ENCODE data around the gene AGRN.
"Not testable (repeated sequence)": the region's sequence is repeated elsewhere in the genome, so short reads cannot be mapped to it uniquely, and the experiment has no call there.

Gene AGRN

GRCh38 chr1:991895-992294, 28.0 kb upstream of the AGRN start:
- DNase-seq (ENCODE audit: low read depth), result no peak
- no peak overlapping the region for H3K4me3 ChIP-seq (ENCODE audit: low read depth, low read length)
- no peak for TF ChIP-seq CTCF (IDR thresholded peaks at IDR 0.05; ENCODE audit: low read depth, low read length, missing control alignments)
- in situ Hi-C loops (cut with HindIII; ENCODE audit: low sequenced_read_pairs), result no loop called here

GRCh38 chr1:992362-992761, 27.6 kb upstream of the AGRN start:
- DNase-seq (ENCODE audit: low read depth), result no peak
- no peak for TF ChIP-seq CTCF (IDR thresholded peaks at IDR 0.05; ENCODE audit: low read depth, low read length, missing control alignments)
- in situ Hi-C loops (cut with HindIII; ENCODE audit: low sequenced_read_pairs), result no loop called here
- no peak overlapping the region for H3K4me3 ChIP-seq (ENCODE audit: low read depth, low read length)

- in situ Hi-C loops (cut with HindIII; ENCODE audit: low sequenced_read_pairs), result no loop called here
- no peak for DNase-seq (ENCODE audit: low read depth)
- TF ChIP-seq CTCF (IDR thresholded peaks at IDR 0.05; ENCODE audit: low read depth, low read length, missing control alignments), result no peak
- H3K4me3 ChIP-seq (ENCODE audit: low read depth, low read length), result no peak overlapping the region
Observed at GRCh38 chr1:993379-993995, 26.4 kb upstream of the AGRN start.

DNA sequence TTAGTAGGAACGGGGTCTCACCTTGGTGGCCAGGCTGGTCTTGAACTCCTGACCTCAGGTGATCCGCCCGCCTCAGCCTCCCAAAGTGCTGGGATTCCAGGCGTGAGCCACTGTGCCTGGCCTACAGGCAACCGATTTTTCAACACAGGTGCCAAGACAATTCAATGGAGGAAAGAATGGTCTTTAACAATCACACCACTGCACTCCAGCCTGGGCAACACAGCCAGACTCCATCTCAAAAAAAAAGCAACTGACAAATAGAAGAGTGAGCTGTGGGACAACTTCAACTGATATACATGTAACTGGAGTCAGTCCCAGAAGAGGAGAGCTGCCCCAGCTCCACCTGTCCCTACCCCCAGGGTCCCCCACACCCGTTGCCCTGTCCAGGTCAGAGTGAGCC, 25.4 kb upstream of the AGRN start:
- in situ Hi-C loops (cut with HindIII; ENCODE audit: low sequenced_read_pairs); DNase-seq (ENCODE audit: low read depth): not testable (repeated sequence)

GRCh38 chr1:995665-996633, 24.0 kb upstream of the AGRN start:
- in situ Hi-C loops (cut with HindIII; ENCODE audit: low sequenced_read_pairs), result no loop called here
- H3K4me3 ChIP-seq (ENCODE audit: low read depth, low read length), result no peak overlapping the region
- TF ChIP-seq CTCF (IDR thresholded peaks at IDR 0.05; ENCODE audit: low read depth, low read length, missing control alignments), result no peak
- no peak for DNase-seq (ENCODE audit: low read depth)

More for the DNA sequence above, 25.4 kb upstream of the AGRN start:
- H3K4me3 ChIP-seq (ENCODE audit: low read depth, low read length), result not testable (repeated sequence)

- DNase-seq (ENCODE audit: low read depth), result no peak
- no peak for TF ChIP-seq CTCF (IDR thresholded peaks at IDR 0.05; ENCODE audit: low read depth, low read length, missing control alignments)
- no peak overlapping the region for H3K4me3 ChIP-seq (ENCODE audit: low read depth, low read length)
- in situ Hi-C loops (cut with HindIII; ENCODE audit: low sequenced_read_pairs), result no loop called here
Observed at GRCh38 chr1:996851-997712, 22.8 kb upstream of the AGRN start.

Data from astrocyte of the cerebellum (primary cell).